ENCODE measurements around the gene AGAP1. TPM values are rescaled to one million over a fixed set of nuclear protein-coding genes. Genes with fewer than 3 reads are reported as not detected.

Gene AGAP1
- total RNA-seq, 1 experiment from 2014 or later, result 25.8 TPM

DNA sequence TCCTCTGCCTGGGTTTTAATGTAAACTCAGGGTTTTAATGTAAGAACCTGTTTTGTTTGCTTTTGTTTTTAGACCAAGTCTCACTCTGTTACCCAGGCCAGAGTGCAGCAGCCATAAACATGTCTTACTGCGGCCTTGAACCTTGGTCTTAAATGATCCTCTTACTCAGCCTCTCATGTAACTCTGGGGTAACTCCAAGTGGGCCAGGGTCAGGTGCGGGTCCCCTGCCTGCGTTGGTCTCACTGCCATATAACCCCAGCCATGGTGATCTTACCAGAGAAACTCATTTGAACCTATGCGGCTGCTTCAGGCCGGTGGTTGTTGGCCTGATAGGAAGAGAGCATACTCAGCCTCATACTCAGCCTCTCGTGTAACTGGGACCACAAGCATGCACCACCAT, 89.3 kb downstream of the AGAP1 start:
- H3K27ac Mint-ChIP-seq, result peak overlapping the region in 1 of 3 experiments; percentile 74; a peak in 2 of 7 replicates
- no peak overlapping the region for H3K9ac ChIP-seq (ENCODE audit: extremely low read depth, insufficient read length, low read length)
- no peak overlapping the region for H4K91ac ChIP-seq (ENCODE audit: insufficient read length, low read depth, low read length)
- no peaks in the 10 kb centered on the region for H3K9me3 ChIP-seq (ENCODE audit: control insufficient read depth, low read depth, low read length)
- no peak overlapping the region for H3K4ac ChIP-seq (ENCODE audit: low read depth, low read length)
- H3K23ac ChIP-seq (ENCODE audit: insufficient read length, low read depth, low read length), result no peak overlapping the region
- H2BK15ac ChIP-seq (ENCODE audit: low read depth, low read length), result no peak overlapping the region
- no peak overlapping the region for H4K8ac ChIP-seq (replicated peaks; ENCODE audit: insufficient read length, low read depth, low read length)
- peaks cover 2 to 6% (median 3%) of the 10 kb centered on the region in 3 experiments; a peak in 5 of 7 replicates for H3K36me3 Mint-ChIP-seq (ENCODE audit: insufficient read depth in 1 of 3, low read depth in 3 of 3)
- no peak overlapping the region for H2AFZ ChIP-seq (ENCODE audit: low read length)
- no peaks in the 10 kb centered on the region for H4K20me1 ChIP-seq (ENCODE audit: control insufficient read depth, insufficient read depth, insufficient read length)
- H3K4me2 ChIP-seq (ENCODE audit: insufficient read depth, insufficient read length, low read length), result no peak overlapping the region
- no peak overlapping the region for H4K5ac ChIP-seq (ENCODE audit: insufficient read length, low read depth, low read length)
- no peak overlapping the region for H2BK5ac ChIP-seq (ENCODE audit: insufficient read length, low read length)
- H3K4me1 Mint-ChIP-seq, result peaks cover 59 to 66% of the 10 kb centered on the region in 2 experiments
- H3K79me1 ChIP-seq (ENCODE audit: insufficient read depth, low read depth, low read length, poor library complexity, severe bottlenecking), result peaks cover 2% of the 10 kb centered on the region
- H2AK5ac ChIP-seq (ENCODE audit: insufficient read length, low read length), result no peak overlapping the region
- no peak overlapping the region for H3K56ac ChIP-seq (ENCODE audit: insufficient read length, low read depth, low read length)
- no peak overlapping the region for H3K18ac ChIP-seq (ENCODE audit: insufficient read length, low read depth, low read length)
- H2BK12ac ChIP-seq (ENCODE audit: insufficient read length, low read depth, low read length), result no peak overlapping the region
- no peaks in the 10 kb centered on the region for H3K23me2 ChIP-seq (ENCODE audit: insufficient read length, low read depth, low read length, poor library complexity, severe bottlenecking)
- TF ChIP-seq, protein P1, sequence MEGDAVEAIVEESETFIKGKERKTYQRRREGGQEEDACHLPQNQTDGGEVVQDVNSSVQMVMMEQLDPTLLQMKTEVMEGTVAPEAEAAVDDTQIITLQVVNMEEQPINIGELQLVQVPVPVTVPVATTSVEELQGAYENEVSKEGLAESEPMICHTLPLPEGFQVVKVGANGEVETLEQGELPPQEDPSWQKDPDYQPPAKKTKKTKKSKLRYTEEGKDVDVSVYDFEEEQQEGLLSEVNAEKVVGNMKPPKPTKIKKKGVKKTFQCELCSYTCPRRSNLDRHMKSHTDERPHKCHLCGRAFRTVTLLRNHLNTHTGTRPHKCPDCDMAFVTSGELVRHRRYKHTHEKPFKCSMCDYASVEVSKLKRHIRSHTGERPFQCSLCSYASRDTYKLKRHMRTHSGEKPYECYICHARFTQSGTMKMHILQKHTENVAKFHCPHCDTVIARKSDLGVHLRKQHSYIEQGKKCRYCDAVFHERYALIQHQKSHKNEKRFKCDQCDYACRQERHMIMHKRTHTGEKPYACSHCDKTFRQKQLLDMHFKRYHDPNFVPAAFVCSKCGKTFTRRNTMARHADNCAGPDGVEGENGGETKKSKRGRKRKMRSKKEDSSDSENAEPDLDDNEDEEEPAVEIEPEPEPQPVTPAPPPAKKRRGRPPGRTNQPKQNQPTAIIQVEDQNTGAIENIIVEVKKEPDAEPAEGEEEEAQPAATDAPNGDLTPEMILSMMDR (conservative IDR thresholded peaks at IDR 0.05), result no peak
- H3K9me3 Mint-ChIP-seq, result peaks cover 3 to 4% of the 10 kb centered on the region in 2 experiments; a peak in 4 of 5 replicates
- no peak for DNase-seq
- no peaks in the 10 kb centered on the region for H3K27me3 Mint-ChIP-seq (ENCODE audit: low read depth)
- H3K4me3 Mint-ChIP-seq, result no peak overlapping the region
- H3K4me1 ChIP-seq (ENCODE audit: insufficient read depth, low read length), result peaks cover 19% of the 10 kb centered on the region
- H2BK20ac ChIP-seq (ENCODE audit: low read depth, low read length, poor library complexity, severe bottlenecking), result no peak overlapping the region
- WGBS (ENCODE audit: extremely low coverage, insufficient read length, low lambda C conversion rate), result no CpG with 5 or more reads among the region's 6 CpGs
- H3K27me3 ChIP-seq (ENCODE audit: insufficient read depth, low read length), result no peaks in the 10 kb centered on the region
- no peak overlapping the region for H3K14ac ChIP-seq (ENCODE audit: insufficient read depth, low read length)
- no peak overlapping the region for H3T11ph ChIP-seq (ENCODE audit: low read length)
- peaks cover 12% of the 10 kb centered on the region; the same call in 1 of the 2 replicates for H3K79me2 ChIP-seq (ENCODE audit: insufficient read depth, low read length)
- no peak overlapping the region for H2BK120ac ChIP-seq (ENCODE audit: low read depth, low read length, poor library complexity, severe bottlenecking)
- no peak overlapping the region for H3K27ac ChIP-seq (ENCODE audit: insufficient read length, low read depth, low read length)

All from H9 (cell line).